Kasumi-1 (cell line): ENCODE measurements around the gene GFAP.

ENCODE experiments used
- DNase-seq, 2 experiments: peaks; one replicate each; lab custom pipeline; 2025; lab: John Stamatoyannopoulos, UW

Gene GFAP

DNA sequence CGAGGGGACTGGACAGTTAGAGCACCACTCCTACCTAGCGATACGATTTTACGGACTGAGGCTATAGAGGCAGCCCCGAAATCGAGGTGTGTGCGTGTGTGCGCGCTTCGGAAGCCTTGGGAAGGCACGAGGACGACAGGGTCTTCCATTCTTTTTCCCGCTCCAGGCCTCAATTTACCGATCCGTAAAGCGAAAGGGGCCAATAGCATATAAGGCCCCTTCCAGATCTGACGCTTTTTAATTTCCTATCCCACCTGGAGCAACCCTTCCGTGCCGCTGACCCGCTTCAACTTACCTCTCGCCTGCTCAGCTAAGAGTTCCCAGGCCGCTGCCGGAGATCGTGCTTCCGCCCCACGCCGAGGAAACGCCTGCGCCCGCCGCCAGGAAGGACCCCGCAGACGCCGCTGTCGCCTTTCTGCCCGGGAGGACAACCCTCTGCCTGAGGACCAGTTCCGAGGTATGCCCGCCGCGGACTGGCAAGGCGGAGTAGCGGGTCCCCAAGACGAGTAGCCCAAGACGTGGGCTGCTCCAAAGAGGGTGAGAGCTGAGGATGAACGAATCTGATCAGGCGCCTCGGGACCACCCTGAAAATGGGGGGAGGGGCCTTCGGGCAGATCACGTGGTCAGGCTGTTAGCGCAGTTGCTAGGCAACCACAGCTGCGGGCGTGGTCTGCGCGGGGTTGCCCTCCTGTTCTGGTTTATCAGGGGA, 16.1 kb downstream of the GFAP start, which contains the start of gene EFTUD2:
TSS of gene EFTUD2 (minus strand) at position 372 of the 709 bp plus-strand sequence. CDS start 4,924 bp downstream, outside the sequence.
- peak; percentile 81 to 87 for DNase-seq

- DNase-seq, result peak; percentile 78 to 79
These were observed 16.6 kb downstream of the GFAP start for GRCh38 chr17:44898768-44899073.

GRCh38 chr17:44894642-44895041, 20.7 kb downstream of the GFAP start:
- DNase-seq, result no peak

DNA sequence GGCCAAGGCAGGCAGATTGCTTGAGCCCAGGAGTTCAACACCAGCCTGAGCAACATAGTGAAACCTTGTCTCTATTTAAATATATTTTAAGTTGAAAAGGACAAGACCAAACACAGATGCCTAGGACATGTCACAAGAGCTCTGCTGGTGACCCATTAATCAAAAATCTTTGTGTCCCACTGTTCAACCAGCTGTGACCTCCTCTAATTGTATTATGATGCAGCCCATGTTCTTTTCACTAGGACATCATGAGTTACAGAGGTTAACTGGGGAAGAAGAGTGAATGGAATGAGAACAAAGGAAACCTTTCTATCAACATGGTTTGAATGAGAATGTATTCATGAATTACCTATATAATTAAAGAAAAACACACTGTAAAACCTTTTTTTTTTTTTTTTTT, 23.1 kb downstream of the GFAP start:
- DNase-seq, result no peak

- DNase-seq, result no peak
These were observed 26.3 kb downstream of the GFAP start for GRCh38 chr17:44889003-44889402.

- peak; percentile 71 to 79 for DNase-seq
These were observed 27.0 kb downstream of the GFAP start for GRCh38 chr17:44887971-44888954.

GRCh38 chr17:44887016-44887415, 28.3 kb downstream of the GFAP start:
- DNase-seq, result no peak

DNA sequence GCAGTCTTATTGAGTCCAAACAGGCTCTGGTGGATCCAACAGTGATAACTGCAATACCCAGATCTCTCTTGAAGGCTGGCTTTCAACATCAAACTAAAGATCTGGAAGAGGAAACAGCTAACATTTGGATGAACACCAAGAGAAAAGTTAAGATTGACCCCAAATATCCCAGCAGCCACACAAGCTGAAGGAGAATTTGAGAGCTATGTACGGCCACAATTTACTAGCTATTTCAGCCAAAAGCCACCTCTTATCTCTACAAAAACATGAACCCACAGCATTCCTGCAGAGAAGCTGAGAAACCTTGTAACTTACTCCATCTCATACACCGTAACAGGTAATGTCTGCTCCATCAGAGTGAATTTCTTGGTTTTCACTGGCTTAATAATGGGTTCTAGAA, 30.4 kb downstream of the GFAP start:
- no peak for DNase-seq

GRCh38 chr17:44881145-44881544, 34.2 kb downstream of the GFAP start:
- DNase-seq, result no peak

GRCh38 chr17:44880062-44880461, 35.2 kb downstream of the GFAP start:
- no peak for DNase-seq

GRCh38 chr17:44879376-44879775, 35.9 kb downstream of the GFAP start:
- DNase-seq, result no peak

- peak; percentile 46 to 62 for DNase-seq
These were observed 36.6 kb downstream of the GFAP start for GRCh38 chr17:44878627-44879221.

DNA sequence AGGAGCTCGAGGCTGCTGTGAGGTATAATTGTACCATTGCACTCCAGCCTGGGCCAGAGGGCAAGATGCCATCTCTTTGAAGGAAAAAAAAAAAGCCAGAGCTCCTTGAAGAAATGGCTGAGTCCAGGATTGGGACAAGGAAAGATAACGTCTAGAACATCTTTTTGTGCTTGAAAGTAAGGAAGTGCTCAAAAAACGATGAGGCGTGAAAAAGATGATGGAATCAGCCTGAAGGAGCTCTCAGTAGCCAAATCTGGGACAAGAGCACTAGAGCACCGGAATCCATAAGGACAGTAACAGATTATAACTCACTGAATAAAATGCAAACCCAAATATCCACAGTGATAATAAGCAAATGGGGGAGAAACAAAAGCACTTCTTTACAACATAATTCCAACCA, 38.2 kb downstream of the GFAP start:
- DNase-seq, result no peak

GRCh38 chr17:44875761-44876160, 39.5 kb downstream of the GFAP start:
- no peak for DNase-seq

- no peak for DNase-seq
These were observed 43.0 kb downstream of the GFAP start for GRCh38 chr17:44872131-44872768.

- no peak for DNase-seq
These were observed 43.7 kb downstream of the GFAP start for GRCh38 chr17:44871556-44871955.

- no peak for DNase-seq
These were observed 47.5 kb downstream of the GFAP start for GRCh38 chr17:44867841-44868240.

DNA sequence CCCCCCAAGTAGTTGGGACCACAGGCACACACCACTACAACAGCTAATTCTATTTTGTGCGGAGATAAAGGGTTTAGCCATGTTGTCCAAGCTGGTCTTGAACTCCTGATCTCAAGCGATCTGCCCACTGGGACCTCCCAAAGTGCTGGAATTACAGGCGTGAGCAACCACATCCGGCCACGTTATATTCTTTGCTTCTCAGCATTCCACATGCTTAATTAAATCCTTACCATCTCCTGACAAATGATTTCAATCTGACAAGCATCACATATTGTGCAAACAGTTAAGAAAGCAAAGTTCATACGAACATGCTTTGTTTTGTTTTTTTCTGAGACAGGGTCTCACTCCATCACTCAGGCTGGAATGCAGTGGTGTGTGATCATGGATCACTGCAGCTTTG, 49.4 kb downstream of the GFAP start:
- DNase-seq, result no peak

DNA sequence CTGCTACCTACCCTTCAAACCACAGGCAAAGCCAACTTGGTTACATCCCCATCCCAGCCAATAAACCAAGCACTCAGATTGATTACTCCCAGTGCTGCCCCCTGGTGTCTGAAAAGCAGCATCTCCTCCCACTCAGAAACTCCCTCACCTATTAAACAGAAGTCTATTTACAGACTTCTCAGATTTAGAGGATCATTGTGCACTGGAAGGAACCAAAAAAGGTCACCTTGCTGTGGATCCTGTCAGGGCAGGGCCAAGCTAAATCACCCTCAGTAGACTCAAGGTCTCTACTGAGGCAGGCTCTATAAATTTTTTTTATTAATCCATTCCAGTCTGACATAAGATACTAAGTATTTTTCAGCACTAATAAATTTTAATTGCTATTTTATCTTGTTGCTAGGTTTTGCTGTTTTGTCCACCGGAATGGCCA, 50.1 kb downstream of the GFAP start:
- DNase-seq, result peak; percentile 71 to 79

GRCh38 chr17:44864831-44865230, 50.5 kb downstream of the GFAP start:
- no peak for DNase-seq

- DNase-seq, result no peak
These were observed 52.0 kb downstream of the GFAP start for GRCh38 chr17:44863061-44863918.
